Left ventricle myocardium inferior (tissue), 1 donor: ENCODE results near the gene GRIK4. TPM values are rescaled to one million over a fixed set of nuclear protein-coding genes. Genes with fewer than 3 reads are reported as not detected.
"Not testable (repeated sequence)": the region's sequence is repeated elsewhere in the genome, so short reads cannot be mapped to it uniquely, and the experiment has no call there.

ENCODE experiments used
- DNase-seq: peaks from one replicate; pipeline ENCODE4 v3.0.0-alpha.2; 2020
- H3K27ac ChIP-seq: fragments of 200-600 bp; replicated peaks from 2 replicates; pipeline ENCODE4 v1.8.0; 2021
- H3K27me3 ChIP-seq: fragments of 200-600 bp; 2 replicates; pipeline ENCODE4 v1.8.0; 2021; ENCODE audit warnings: low read depth
- H3K36me3 ChIP-seq: fragments of 200-600 bp; 2 replicates; pipeline ENCODE4 v1.8.0; 2021
- H3K4me1 ChIP-seq: fragments of 200-600 bp; 2 replicates; pipeline ENCODE4 v1.8.0; 2021
- H3K4me3 ChIP-seq: fragments of 200-600 bp; 2 replicates; pipeline ENCODE4 v1.8.0; 2021; ENCODE audit warnings: mild to moderate bottlenecking, moderate library complexity
- H3K9me3 ChIP-seq: fragments of 200-600 bp; replicated peaks from 2 replicates; pipeline ENCODE4 v1.8.0; 2021
- CTCF ChIP-seq: fragments of 200-600 bp; IDR thresholded peaks from 2 replicates; pipeline ENCODE4 v1.8.0; 2021; ENCODE audit warnings: antibody characterized with exemption, mild to moderate bottlenecking, borderline replicate concordance
- intact Hi-C: fragments of 100-400 bp; cut with micrococcal nuclease; formaldehyde crosslinking; loops from one replicate; pipeline ENCODE4 v1.11.0; 2022
- total RNA-seq: library from RNA; stranded (reverse); fragmentation: NEBNext Ultra II Directional; extraction: Animal tissue kit (Norgen Biotek cat#: 25700); gene quantifications from one replicate; pipeline ENCODE4 v1.2.1, GENCODE V29; 2021
- donor health status: DM: no; HTN: yes; CAD: no; lungs with severe emphysema.

The GRIK4 gene
- total RNA-seq, 1 donor from 2014 or later, result 0.16 TPM

GRCh38 chr11:120501440-120501839 is 10.1 kb upstream of the GRIK4 start:
- H3K27ac ChIP-seq, result no peak overlapping the region
- no peak overlapping the region for H3K4me3 ChIP-seq
- peaks cover 42% of the 10 kb centered on the region for H3K27me3 ChIP-seq
- H3K4me1 ChIP-seq, result peaks cover 6% of the 10 kb centered on the region
- intact Hi-C loops, result no loop called here
- H3K9me3 ChIP-seq, result no peaks in the 10 kb centered on the region
- no peak for TF ChIP-seq CTCF
- no peaks in the 10 kb centered on the region for H3K36me3 ChIP-seq
- no peak for DNase-seq

- no peak for DNase-seq
- Histone ChIP-seq H3K36me3 (no peaks in the 10 kb centered on the region), H3K27me3 (peaks cover 50% of the 10 kb centered on the region), H3K4me3 (no peak overlapping the region), H3K27ac (no peak overlapping the region), H3K9me3 (no peaks in the 10 kb centered on the region), H3K4me1 (peaks cover 6% of the 10 kb centered on the region)
- intact Hi-C loops, result no loop called here
- no peak for TF ChIP-seq CTCF
Measured at GRCh38 chr11:120501976-120502755, 9.4 kb upstream of the GRIK4 start.

GRCh38 chr11:120503529-120503928 is 8.0 kb upstream of the GRIK4 start:
- intact Hi-C loops, H3K36me3 ChIP-seq, H3K4me1 ChIP-seq, DNase-seq, H3K4me3 ChIP-seq, H3K27ac ChIP-seq, H3K9me3 ChIP-seq: not testable (repeated sequence)
- H3K27me3 ChIP-seq, result peaks cover 63% of the 10 kb centered on the region

- DNase-seq, result no peak
- Histone ChIP-seq H3K4me1 (peaks cover 6% of the 10 kb centered on the region), H3K9me3 (no peaks in the 10 kb centered on the region), H3K27ac (no peak overlapping the region), H3K36me3 (no peaks in the 10 kb centered on the region), H3K27me3 (peaks cover 87% of the 10 kb centered on the region), H3K4me3 (no peak overlapping the region)
- no peak for TF ChIP-seq CTCF
- intact Hi-C loops, result no loop called here
Measured at GRCh38 chr11:120505801-120506425, 5.6 kb upstream of the GRIK4 start.

GRCh38 chr11:120509346-120510053 is 2.0 kb upstream of the GRIK4 start:
- no peak overlapping the region for H3K27ac ChIP-seq
- DNase-seq, result no peak
- intact Hi-C loops, result loop anchor here (5.0 to 10.0 kb wide), 2 partner anchors 178 to 445 kb away; no protein-coding TSS in a partner anchor
- no peaks in the 10 kb centered on the region for H3K9me3 ChIP-seq
- H3K4me3 ChIP-seq, result no peak overlapping the region
- no peaks in the 10 kb centered on the region for H3K36me3 ChIP-seq
- no peaks in the 10 kb centered on the region for H3K4me1 ChIP-seq
- TF ChIP-seq CTCF, result no peak
- H3K27me3 ChIP-seq, result peaks cover 85% of the 10 kb centered on the region
